HG03378 (cell line): ENCODE measurements around the gene MCF2L2.

Experiments used
- ATAC-seq: cut with Tn5 transposase; IDR thresholded peaks from one replicate; pipeline ENCODE4 v1.9.1; 2021; ENCODE audit warnings: mild to moderate bottlenecking, moderate library complexity; ENCODE audit not compliant: unreplicated experiment

Gene MCF2L2

DNA sequence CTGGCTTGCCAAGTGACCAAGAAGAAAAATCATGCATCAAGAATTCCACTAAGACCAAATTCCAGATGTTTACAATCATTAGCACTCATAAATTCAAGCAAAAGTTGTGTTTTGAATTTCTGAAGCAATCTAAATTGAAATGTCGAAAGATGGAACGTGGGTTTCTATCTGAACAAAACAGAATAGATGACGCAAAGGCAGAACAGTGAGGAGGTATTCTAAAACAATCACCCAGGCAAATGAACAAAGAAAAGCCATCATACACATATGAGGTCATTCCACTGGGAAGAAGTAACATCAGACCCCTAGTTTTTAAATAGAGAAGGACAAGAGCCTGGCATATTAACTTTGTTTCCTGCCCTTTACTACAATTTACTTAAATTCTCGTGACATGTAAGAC is 58.0 kb downstream of the MCF2L2 start:
- ATAC-seq: no peak

GRCh38 chr3:183369627-183370026 is 58.8 kb downstream of the MCF2L2 start:
- ATAC-seq: no peak

- no peak for ATAC-seq
Measured at GRCh38 chr3:183369117-183369516, 59.3 kb downstream of the MCF2L2 start.

DNA sequence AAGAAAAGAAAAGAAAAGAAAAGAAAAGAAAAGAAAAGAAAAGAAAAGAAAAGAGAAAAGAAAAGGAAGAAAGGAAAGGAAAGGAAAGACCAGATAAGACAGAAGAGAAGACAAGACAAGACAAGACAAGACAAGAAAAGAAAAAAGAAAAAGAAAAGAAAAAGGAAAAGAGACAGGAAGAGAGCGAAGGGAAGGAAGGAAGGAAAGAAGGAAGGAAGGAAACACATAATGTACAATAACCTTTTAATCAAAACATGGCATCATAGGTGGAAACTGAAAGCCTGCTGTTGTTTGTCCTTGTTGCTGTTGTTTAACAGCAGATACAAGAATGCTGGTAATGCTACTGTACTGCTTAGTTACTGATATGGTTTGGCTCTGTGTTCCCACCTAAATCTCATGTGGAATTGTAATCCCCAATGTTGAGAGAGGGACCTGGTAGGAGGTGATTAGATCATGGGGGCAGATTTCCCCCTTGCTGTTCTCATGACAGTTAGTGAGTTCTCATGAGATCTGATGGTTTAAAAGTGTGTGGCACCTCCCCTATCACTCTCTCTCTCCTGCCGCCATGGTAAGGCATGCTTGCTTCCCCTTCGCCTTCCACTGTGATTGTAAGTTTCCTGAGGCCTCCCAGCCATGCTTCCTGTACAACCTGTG is 67.3 kb downstream of the MCF2L2 start:
- ATAC-seq: no peak

DNA sequence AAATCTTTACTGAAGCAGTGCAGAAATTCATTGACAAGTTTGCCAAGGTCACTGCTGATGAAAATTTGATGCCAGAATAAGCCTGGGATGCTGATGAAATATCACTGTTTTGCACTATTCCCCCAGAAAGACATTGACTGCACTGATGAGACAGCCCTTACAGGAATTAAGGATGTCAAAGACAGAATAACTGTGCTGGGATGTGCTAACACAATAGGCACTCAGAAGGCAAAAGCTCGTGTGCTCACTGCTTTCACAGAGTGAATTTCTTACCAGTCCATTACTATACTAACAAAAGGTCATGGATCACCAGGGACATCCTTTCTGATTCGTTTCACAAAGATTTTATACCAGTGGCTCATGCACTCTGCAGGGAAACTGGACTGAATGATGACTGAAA is 69.4 kb downstream of the MCF2L2 start:
- ATAC-seq: no peak

DNA sequence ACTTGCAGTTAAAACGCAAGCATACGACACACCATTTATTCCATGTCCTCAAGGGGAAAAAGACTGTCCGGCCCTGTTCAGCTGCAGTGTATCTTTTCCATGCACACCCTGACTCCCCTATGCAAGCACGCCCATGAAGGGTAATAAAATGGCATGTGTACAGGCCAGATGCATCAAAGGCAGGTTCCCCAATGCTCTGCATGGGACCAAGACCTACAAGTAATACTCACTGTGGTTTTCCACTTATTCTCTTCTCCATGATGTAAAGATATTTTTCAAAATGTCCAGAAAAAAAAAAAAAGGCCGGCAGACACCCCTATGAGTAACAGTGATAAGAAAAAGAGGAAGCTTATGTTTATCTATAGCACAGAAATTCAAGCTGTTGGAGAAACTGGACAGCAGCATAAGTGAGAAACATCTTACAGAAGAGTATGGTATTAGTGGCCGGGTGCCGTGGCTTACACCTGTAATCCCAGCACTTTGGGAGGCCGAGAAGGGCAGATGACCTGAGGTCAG is 70.8 kb downstream of the MCF2L2 start:
- ATAC-seq: no peak

DNA sequence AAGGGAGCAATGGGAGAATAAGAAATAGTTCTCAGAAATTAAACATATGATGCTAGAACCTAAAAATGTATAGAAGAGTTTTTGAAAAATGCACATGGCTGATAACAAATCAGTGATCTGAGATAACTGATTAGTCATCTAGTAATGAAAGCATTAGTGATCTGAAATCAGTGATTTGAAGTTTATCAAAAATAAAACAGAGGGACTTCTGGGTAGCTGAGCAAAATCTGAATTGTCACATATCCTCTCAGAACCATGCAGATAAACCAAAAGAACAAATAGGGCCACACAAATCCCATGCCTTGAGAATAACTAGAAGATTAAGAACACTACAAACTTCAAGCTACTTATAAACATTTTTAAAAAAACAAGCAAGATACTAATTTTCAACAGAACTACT is 71.5 kb downstream of the MCF2L2 start:
- no peak for ATAC-seq

DNA sequence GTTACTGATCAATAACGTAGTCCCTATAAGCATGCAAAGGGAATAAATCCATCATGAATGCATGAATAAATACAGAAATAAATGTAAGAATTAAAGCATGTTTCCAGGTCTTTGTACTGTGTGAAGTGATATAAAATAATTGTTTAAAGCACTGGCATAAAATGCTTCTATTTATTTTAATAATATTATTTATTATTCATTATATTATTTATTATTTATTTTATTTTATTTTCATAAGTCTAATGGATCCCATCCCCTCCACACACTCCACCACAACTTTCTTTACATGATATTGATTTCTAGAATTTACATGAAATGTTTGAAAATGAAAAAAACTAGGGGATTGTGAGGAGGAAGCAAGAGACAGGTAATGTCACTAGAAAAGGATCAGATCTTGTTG is 73.5 kb downstream of the MCF2L2 start:
- no peak for ATAC-seq

DNA sequence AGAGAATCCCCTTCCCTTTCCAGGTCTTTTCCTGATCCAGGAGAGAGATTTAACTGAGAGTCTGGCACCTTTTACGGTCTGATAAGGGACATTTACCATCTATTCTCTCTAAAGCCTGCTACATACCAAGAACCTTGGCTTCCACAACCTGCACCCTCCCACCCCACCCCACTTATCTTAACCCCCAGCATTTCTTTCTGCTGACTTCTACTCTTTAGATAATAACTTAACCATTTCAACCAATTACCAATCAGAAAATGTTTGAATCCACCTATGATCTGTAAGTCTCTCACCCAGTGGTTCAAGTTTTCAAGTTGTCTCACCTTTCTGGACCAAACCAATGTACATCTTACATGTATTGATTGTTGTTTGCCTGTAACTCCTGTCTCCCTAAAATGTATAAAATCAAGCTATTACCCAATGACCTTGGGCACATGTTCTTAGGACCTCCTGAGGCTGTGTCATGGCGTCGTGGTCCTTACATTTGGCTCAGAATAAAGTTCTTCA is 74.0 kb downstream of the MCF2L2 start:
- no peak for ATAC-seq

DNA sequence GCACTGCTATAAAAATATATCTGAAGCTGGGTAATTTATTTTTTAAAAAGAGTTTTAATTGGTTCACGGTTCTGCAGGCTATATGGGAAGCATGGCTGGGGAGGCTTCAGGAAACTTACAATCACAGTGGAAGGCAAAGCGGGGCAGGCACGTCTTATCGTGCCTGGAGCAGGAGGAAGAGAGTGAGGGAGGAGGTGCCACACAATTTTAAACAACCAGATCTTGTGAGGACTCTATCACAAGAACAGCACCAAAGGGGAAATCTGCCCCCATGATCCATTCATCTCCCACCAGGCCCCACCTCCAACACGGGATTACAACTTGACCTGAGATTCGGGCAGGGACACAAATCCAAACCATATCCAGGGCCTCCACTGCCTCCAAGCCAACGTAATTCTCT is 75.0 kb downstream of the MCF2L2 start:
- no peak for ATAC-seq

DNA sequence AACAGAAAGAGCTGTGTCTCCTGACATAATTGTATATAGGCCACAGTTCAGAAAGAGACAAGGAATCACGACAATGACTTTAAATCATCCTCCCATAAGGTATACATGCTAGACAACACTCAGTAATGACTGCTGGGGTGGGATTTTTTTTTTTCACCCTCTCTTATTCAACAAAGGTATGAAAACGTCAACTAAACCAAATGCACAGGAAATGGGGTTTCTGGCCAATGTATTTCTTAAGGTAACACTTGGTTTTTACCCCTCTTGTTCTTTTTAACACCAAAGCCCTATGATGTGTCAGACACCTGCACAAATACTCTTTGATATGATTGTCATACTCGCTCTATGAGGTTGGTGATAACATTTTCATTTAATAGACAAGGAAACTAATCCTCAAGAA is 78.3 kb downstream of the MCF2L2 start:
- no peak for ATAC-seq

DNA sequence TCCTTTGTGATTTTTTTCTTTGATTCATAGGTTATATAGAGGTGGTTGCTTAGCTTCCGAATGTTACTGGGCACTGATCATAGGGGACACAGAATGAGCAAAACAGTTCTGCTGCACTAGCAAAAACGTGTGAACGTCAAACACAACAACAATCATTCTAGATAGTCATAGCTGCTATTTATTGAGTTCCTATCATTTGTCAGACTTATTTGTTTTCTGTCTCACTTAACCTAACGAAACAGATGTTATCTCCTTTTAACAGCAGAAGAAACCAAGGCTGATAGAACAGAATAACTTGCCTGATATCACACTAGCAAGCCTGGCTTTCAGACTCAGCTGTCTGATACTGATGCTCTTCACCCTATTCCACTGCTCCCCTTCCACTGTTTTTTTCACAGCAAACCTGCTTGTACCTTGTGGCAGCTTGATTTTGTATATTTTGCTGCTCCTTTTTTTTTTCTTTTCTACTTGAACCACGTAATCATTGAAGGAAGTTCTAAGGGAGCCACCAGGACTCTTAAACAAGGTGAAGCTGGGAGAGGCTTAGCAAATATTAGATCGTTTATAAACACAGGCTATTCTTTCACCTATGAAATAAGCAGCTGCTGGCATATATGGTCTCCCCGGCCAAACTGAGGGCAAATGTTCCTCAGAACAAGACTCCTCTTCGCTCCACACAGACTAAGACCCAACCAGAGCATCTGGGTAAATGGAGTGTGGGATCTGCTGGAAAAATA is 78.8 kb downstream of the MCF2L2 start:
- ATAC-seq: no peak

- no peak for ATAC-seq
Measured at GRCh38 chr3:183342824-183343223, 85.6 kb downstream of the MCF2L2 start.

- no peak for ATAC-seq
Measured at GRCh38 chr3:183341545-183342288, 86.7 kb downstream of the MCF2L2 start.

- ATAC-seq: no peak
Measured at GRCh38 chr3:183340222-183340621, 88.2 kb downstream of the MCF2L2 start.

GRCh38 chr3:183339461-183340086 is 88.8 kb downstream of the MCF2L2 start:
- no peak for ATAC-seq

DNA sequence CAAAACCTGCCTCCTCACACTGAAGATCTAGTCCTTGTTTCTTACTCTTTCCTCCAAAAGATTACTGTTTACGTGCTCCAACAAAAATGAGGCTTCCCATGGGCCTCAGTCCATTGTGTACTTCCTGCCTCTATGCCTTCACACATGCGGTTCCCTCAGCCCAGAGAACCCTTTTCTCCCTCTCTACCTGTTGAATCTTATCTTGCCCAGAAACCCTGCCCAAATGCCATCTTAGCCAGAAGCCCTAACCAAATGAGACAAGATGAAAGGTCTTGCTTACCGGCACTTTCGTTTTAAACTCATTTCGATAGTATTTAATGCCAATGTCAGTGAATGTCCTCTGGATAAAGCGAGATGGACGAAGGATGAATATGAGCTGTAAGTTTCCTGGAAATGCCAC is 89.9 kb downstream of the MCF2L2 start:
- no peak for ATAC-seq

- ATAC-seq: no peak
Measured at GRCh38 chr3:183332487-183332886, 95.9 kb downstream of the MCF2L2 start.

DNA sequence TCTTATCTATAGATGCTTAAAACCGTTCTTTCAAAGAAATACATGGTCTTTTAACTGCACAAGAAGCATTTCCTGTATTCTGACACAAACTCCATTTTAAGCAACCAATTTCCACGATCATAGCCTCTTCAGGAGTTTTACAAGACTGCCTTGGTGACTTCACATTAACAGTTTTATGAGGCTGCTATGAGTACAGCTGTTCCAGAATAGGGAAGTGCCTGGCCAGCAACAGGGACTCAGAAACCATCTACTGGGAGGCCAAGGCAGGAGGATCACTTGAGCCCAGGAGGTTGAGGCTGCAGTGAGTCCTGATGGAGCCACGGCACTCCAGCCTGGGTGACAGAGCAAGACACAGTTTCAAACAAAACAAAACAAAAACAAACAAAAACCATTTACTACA is 96.9 kb downstream of the MCF2L2 start:
- no peak for ATAC-seq

DNA sequence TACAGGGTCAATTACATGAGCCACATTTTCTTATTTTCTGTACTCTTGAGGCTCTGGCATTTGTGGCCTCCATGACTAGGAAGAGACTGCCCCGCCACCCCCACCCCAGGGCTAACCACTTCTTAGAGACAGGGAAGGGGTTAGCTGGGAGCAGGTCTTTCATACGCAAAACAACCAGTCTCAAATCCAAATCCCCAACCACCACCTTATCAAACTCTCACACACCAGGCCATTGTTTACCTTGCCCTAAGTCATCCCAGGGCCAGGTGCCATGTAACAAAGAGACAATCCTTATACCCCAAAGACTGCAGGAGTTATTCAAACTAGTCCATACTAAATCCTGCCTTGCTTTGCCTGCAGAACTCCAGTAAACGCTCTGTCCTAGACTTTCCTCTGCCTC is 97.5 kb downstream of the MCF2L2 start:
- no peak for ATAC-seq

DNA sequence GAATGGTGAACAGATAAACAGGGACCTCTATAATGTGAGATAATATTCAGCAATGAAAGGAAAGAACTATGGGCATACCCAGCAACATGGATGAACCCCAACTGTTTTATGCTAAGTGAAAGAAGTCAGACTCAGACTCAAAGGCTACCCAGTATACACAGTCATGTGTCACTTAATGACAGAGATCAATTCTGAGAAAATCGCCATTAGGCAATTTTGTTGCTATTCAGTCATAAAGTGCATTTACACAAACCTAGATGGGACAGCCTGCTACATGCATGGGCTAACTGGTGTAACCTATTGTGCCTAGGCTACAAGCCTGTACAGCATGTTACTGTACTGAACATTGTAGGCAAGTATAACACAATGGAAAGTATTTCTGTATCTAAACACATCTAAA is 98.9 kb downstream of the MCF2L2 start:
- no peak for ATAC-seq
